HepG2 (cell line): ENCODE data around the gene TRIM31. TPM values are rescaled to one million over a fixed set of nuclear protein-coding genes. Genes with fewer than 3 reads are reported as not detected.
A peak's percentile ranks its signal among the peaks of the same experiment; 100 is the strongest.

Experiments
- ATAD3A ChIP-seq: sonication (generic); formaldehyde crosslinking; IDR thresholded peaks from 2 replicates; pipeline ENCODE4 v1.4.0; 2020; ENCODE audit warnings: missing genetic modification reagents
- CHCHD3 ChIP-seq: sonication (generic); formaldehyde crosslinking; IDR thresholded peaks from 2 replicates; pipeline ENCODE4 v1.8.0; 2022; ENCODE audit warnings: mild to moderate bottlenecking, missing genetic modification reagents, moderate library complexity
- DMAP1 ChIP-seq: IDR thresholded peaks from 2 replicates; pipeline ENCODE4 v1.6.1; 2016
- HINFP ChIP-seq: sonication (generic); formaldehyde crosslinking; IDR thresholded peaks from 2 replicates; pipeline ENCODE4 v1.4.0; 2020; ENCODE audit warnings: low read depth, mild to moderate bottlenecking, missing genetic modification reagents
- HNRNPK ChIP-seq: fragments of 200-400 bp; formaldehyde crosslinking; IDR thresholded peaks from 2 replicates; pipeline ENCODE4 v1.6.1; 2018; ENCODE audit warnings: low read length, low read depth, moderate library complexity, mild to moderate bottlenecking; ENCODE audit not compliant: poor library complexity, severe bottlenecking
- PAF1 ChIP-seq: IDR thresholded peaks from 2 replicates; pipeline ENCODE4 v1.6.1; 2016; ENCODE audit warnings: missing genetic modification reagents, missing compliant biosample characterization
- REPIN1 ChIP-seq: sonication (generic); formaldehyde crosslinking; IDR thresholded peaks from 2 replicates; pipeline ENCODE4 v1.8.0; 2022; ENCODE audit warnings: missing genetic modification reagents, low read depth, mild to moderate bottlenecking, borderline replicate concordance
- SKIL ChIP-seq: sonication (generic); formaldehyde crosslinking; IDR thresholded peaks from 2 replicates; pipeline ENCODE4 v1.8.0; 2022; ENCODE audit warnings: missing genetic modification reagents, mild to moderate bottlenecking, moderate library complexity, borderline replicate concordance
- SMAD3 ChIP-seq: sonication (generic); formaldehyde crosslinking; IDR thresholded peaks from 2 replicates; pipeline ENCODE4 v1.4.0; 2020; ENCODE audit warnings: missing genetic modification reagents
- SOX5 ChIP-seq: IDR thresholded peaks from 2 replicates; pipeline ENCODE4 v1.6.1; 2016; ENCODE audit warnings: borderline replicate concordance
- TOPORS ChIP-seq: sonication (generic); formaldehyde crosslinking; IDR thresholded peaks from 2 replicates; pipeline ENCODE4 v1.8.0; 2023; ENCODE audit warnings: mild to moderate bottlenecking, missing genetic modification reagents
- YY1 ChIP-seq: IDR thresholded peaks from 2 replicates; pipeline ENCODE4 v1.6.1; 2011; ENCODE audit warnings: low read length, low read depth, moderate library complexity, mild to moderate bottlenecking; ENCODE audit not compliant: insufficient read depth, insufficient replicate concordance
- ZNF18 ChIP-seq: sonication (generic); formaldehyde crosslinking; IDR thresholded peaks from 2 replicates; pipeline ENCODE4 v1.8.0; 2022; ENCODE audit warnings: mild to moderate bottlenecking, missing genetic modification reagents; ENCODE audit not compliant: insufficient replicate concordance
- ZNF496 ChIP-seq: sonication (generic); formaldehyde crosslinking; IDR thresholded peaks from 2 replicates; pipeline ENCODE4 v1.8.1; 2023; ENCODE audit warnings: mild to moderate bottlenecking, moderate library complexity, missing genetic modification reagents; ENCODE audit not compliant: insufficient replicate concordance
- ZNF615 ChIP-seq: sonication (generic); formaldehyde crosslinking; IDR thresholded peaks from 2 replicates; pipeline ENCODE4 v1.5.0; 2020; ENCODE audit warnings: mild to moderate bottlenecking, missing genetic modification reagents, borderline replicate concordance
- ZNF619 ChIP-seq: sonication (generic); formaldehyde crosslinking; IDR thresholded peaks from 2 replicates; pipeline ENCODE4 v1.4.0; 2020; ENCODE audit warnings: mild to moderate bottlenecking, missing genetic modification reagents
- polyA plus RNA-seq, 8 experiments: library from polyadenylated mRNA; depleted of rRNA in 3 of 8; stranded (reverse) in 7 of 8; unstranded in 1 of 8; fragments of >200 nt; fragmentation: Illumina TruSeq in 4 of 8; extraction: Trizol in 4 of 8; gene quantifications; 2 replicates each; pipeline versions ENCODE4 v1.2.1 to v1.2.3, GENCODE V29; 2011 to 2016; ENCODE audit warnings: low read depth in 4 of 8, missing spikeins in 1 of 8, mixed read lengths in 1 of 8; ENCODE audit not compliant: insufficient read depth in 1 of 8
- total RNA-seq, 5 experiments: library from RNA; depleted of rRNA; stranded (reverse); fragments of >200 nt; fragmentation: Illumina TruSeq; extraction: Trizol; gene quantifications; 2 replicates each; pipeline ENCODE4 v1.2.3, GENCODE V29; 2016; ENCODE audit warnings: low read depth in 1 of 5
- TF ChIP-seq, protein P1 (sequence below): IDR thresholded peaks from 2 replicates; pipeline ENCODE4 v1.6.1; 2016
- TF ChIP-seq, protein P2 (sequence below): sonication (generic); formaldehyde crosslinking; IDR thresholded peaks from 2 replicates; pipeline ENCODE4 v1.4.0; 2020; ENCODE audit warnings: mild to moderate bottlenecking, low read depth, missing genetic modification reagents
- TF ChIP-seq, protein P3 (sequence below): sonication (generic); formaldehyde crosslinking; IDR thresholded peaks from 2 replicates; pipeline ENCODE4 v1.5.0; 2020; ENCODE audit warnings: mild to moderate bottlenecking, low read depth, missing genetic modification reagents, borderline replicate concordance

TRIM31 gene
- total and polyA plus RNA-seq, 2 of the 13 experiments (the other 11 are each of a cell fraction or from before 2014, with no cell fraction given), result 0.13 to 0.51 TPM

DNA sequence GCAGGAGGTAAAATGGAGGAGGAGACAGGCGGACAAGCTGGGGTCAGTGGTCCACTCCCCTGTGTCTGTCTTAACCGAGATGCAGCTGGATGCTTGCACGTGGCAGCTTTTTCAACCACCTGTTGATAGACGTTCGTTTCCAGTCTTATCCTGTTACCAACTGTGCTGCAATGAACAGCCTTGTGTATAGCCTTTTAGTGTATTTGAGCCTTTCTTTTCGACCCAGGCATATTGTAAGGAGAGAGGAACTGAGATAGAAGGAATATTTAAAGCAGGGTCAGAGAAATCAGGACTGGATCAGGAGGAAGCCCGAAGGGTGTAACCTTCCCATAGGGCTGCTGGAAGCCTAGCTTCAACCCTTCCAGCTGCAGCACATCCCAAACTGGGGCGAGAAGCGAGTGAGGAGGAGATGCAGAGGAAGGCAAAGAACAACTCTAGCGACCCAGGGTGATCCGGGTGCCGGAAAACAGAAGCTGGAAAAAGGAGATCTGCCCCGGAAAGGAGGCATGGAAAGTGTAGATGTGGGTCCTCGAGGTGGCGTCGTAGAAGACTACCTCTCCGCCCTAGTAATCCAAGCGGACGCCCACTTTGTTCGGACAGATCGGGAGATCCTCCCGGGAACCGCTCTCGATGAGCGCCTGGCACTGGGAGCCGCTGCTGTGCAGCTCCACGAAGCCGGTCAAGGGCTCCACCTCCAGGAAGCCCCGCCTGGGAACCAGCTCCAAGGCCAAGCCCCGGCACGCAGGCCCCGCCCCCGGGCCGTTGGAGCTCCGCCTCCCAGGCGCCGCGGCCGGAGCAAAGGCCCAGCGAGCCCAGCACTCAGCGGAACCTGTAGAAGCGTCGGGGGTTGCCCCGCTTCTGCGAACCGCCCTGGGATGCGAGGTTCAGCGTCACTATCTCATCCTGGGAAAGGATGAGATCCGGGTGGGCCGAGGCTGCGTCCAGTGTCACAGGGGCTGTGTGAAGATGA lies 11.2 kb downstream of the TRIM31 start (continued):
- peak; percentile 1 for TF ChIP-seq ZNF18
- TF ChIP-seq PAF1 (CRISPR knock-in tag), result no peak
- no peak for TF ChIP-seq ZNF615 (CRISPR knock-in tag)
- TF ChIP-seq, protein P1, sequence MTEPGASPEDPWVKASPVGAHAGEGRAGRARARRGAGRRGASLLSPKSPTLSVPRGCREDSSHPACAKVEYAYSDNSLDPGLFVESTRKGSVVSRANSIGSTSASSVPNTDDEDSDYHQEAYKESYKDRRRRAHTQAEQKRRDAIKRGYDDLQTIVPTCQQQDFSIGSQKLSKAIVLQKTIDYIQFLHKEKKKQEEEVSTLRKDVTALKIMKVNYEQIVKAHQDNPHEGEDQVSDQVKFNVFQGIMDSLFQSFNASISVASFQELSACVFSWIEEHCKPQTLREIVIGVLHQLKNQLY, result no peak; the same call in 1 of the 2 replicates
- TF ChIP-seq CHCHD3, result no peak
- no peak for TF ChIP-seq DMAP1
- TF ChIP-seq HINFP (CRISPR knock-in tag), result peak; percentile 74
- TF ChIP-seq, protein P2, sequence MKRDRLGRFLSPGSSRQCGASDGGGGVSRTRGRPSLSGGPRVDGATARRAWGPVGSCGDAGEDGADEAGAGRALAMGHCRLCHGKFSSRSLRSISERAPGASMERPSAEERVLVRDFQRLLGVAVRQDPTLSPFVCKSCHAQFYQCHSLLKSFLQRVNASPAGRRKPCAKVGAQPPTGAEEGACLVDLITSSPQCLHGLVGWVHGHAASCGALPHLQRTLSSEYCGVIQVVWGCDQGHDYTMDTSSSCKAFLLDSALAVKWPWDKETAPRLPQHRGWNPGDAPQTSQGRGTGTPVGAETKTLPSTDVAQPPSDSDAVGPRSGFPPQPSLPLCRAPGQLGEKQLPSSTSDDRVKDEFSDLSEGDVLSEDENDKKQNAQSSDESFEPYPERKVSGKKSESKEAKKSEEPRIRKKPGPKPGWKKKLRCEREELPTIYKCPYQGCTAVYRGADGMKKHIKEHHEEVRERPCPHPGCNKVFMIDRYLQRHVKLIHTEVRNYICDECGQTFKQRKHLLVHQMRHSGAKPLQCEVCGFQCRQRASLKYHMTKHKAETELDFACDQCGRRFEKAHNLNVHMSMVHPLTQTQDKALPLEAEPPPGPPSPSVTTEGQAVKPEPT, result peak; percentile 47; the same call in 1 of the 2 replicates
- TF ChIP-seq, protein P3, sequence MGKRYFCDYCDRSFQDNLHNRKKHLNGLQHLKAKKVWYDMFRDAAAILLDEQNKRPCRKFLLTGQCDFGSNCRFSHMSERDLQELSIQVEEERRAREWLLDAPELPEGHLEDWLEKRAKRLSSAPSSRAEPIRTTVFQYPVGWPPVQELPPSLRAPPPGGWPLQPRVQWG, result no peak
- TF ChIP-seq SMAD3 (CRISPR knock-in tag), result peak; percentile 82
- no peak for TF ChIP-seq HNRNPK
- TF ChIP-seq ZNF619 (CRISPR knock-in tag), result peak; percentile 42; the same call in 1 of the 2 replicates
- peak; percentile 62; the same call in 1 of the 2 replicates for TF ChIP-seq TOPORS (CRISPR knock-in tag)
- peak; percentile 62; the same call in 1 of the 2 replicates for TF ChIP-seq SOX5 (CRISPR knock-in tag)
- peak; percentile 32; the same call in 1 of the 2 replicates for TF ChIP-seq REPIN1
- TF ChIP-seq ZNF496 (CRISPR knock-in tag), result no peak
- peak; percentile 68 for TF ChIP-seq YY1
- TF ChIP-seq ATAD3A (CRISPR knock-in tag), result no peak
- no peak for TF ChIP-seq SKIL (CRISPR knock-in tag)
